HEK293 (cell line): Measurements from ENCODE around the gene MSI2.

Source experiments
- CTCF ChIA-PET: fragments of 350-600 bp; formaldehyde crosslinking; extraction: SDS; loops from one replicate; lab custom pipeline; 2021; ENCODE audit warnings: antibody characterized with exemption; lab: Yijun Ruan, JAX
- POLR2A ChIA-PET: fragments of 300-600 bp; formaldehyde crosslinking; extraction: SDS; loops from one replicate; lab custom pipeline; 2020; ENCODE audit warnings: antibody characterized with exemption, inconsistent platforms; lab: Yijun Ruan, JAX
- H3K27ac ChIP-seq: fragments of 200-500 bp; sonication (Bioruptor generic); 2 replicates; pipeline ENCODE4 v1.5.1; 2014; ENCODE audit warnings: low read depth, low read length, control low read depth, inconsistent platforms; ENCODE audit errors: extremely low read depth
- H3K36me3 ChIP-seq, 2 experiments: fragments of 200-500 bp in 1 of 2; sonication (Bioruptor generic) in 1 of 2; 1 replicate in 1 of 2; 2 replicates in 1 of 2; pipeline ENCODE4 v1.5.1; 2014 to 2017; ENCODE audit warnings: inconsistent platforms in 2 of 2, low read length in 2 of 2; ENCODE audit not compliant: control insufficient read depth in 2 of 2, insufficient read depth in 1 of 2
- H3K4me1 ChIP-seq: fragments of 200-500 bp; sonication (Bioruptor generic); 2 replicates; pipeline ENCODE4 v1.5.1; 2014; ENCODE audit warnings: mild to moderate bottlenecking, low read length, inconsistent platforms; ENCODE audit not compliant: control insufficient read depth, insufficient read depth
- H3K4me3 ChIP-seq: 2 replicates; pipeline ENCODE4 v1.5.1; 2011; ENCODE audit warnings: low read depth, mild to moderate bottlenecking, control low read depth, low read length, moderate library complexity
- H3K9me3 ChIP-seq: fragments of 200-500 bp; sonication (Bioruptor generic); 2 replicates; pipeline ENCODE4 v1.5.1; 2014; ENCODE audit warnings: low read depth, low read length, inconsistent platforms; ENCODE audit not compliant: control insufficient read depth, insufficient read depth
- BCL11A ChIP-seq: fragments of 450-650 bp; formaldehyde crosslinking; IDR thresholded peaks from 2 replicates; pipeline ENCODE4 v1.5.1; 2016; ENCODE audit warnings: low read depth, missing biosample characterization, missing genetic modification characterization
- GLIS2 ChIP-seq: fragments of 450-650 bp; formaldehyde crosslinking; IDR thresholded peaks from 2 replicates; pipeline ENCODE4 v1.5.1; 2016; ENCODE audit warnings: missing biosample characterization, missing genetic modification characterization
- KLF10 ChIP-seq: fragments of 450-650 bp; IDR thresholded peaks from 2 replicates; pipeline ENCODE4 v1.5.1; 2018; ENCODE audit warnings: missing biosample characterization, mild to moderate bottlenecking, missing genetic modification characterization
- OSR2 ChIP-seq: fragments of 450-650 bp; formaldehyde crosslinking; IDR thresholded peaks from 2 replicates; pipeline ENCODE4 v1.5.1; 2016; ENCODE audit warnings: missing biosample characterization, missing genetic modification characterization
- PBX3 ChIP-seq: sonication (generic); formaldehyde crosslinking; IDR thresholded peaks from 2 replicates; pipeline ENCODE4 v1.8.1; 2022; ENCODE audit warnings: mild to moderate bottlenecking, moderate library complexity, missing genetic modification reagents
- PRDM6 ChIP-seq: fragments of 450-650 bp; formaldehyde crosslinking; IDR thresholded peaks from 2 replicates; pipeline ENCODE4 v1.5.1; 2017; ENCODE audit warnings: missing biosample characterization, missing genetic modification characterization
- SETDB1 ChIP-seq: IDR thresholded peaks from one replicate; pipeline ENCODE4 v1.6.1; 2017; ENCODE audit warnings: mild to moderate bottlenecking, low read length, moderate library complexity, mixed read lengths; ENCODE audit not compliant: insufficient read length
- SP2 ChIP-seq: fragments of 450-650 bp; formaldehyde crosslinking; IDR thresholded peaks from 2 replicates; pipeline ENCODE4 v1.5.1; 2016; ENCODE audit warnings: missing biosample characterization, missing genetic modification characterization
- ZBTB20 ChIP-seq: fragments of 450-650 bp; formaldehyde crosslinking; IDR thresholded peaks from 2 replicates; pipeline ENCODE4 v1.5.1; 2016; ENCODE audit warnings: missing biosample characterization, missing genetic modification characterization
- ZBTB8A ChIP-seq: fragments of 450-650 bp; formaldehyde crosslinking; IDR thresholded peaks from 2 replicates; pipeline ENCODE4 v1.5.1; 2016; ENCODE audit warnings: missing biosample characterization, missing genetic modification characterization
- ZFP41 ChIP-seq: fragments of 450-650 bp; formaldehyde crosslinking; IDR thresholded peaks from 2 replicates; pipeline ENCODE4 v1.5.1; 2016; ENCODE audit warnings: missing biosample characterization, missing genetic modification characterization, borderline replicate concordance
- ZNF10 ChIP-seq: fragments of 450-650 bp; formaldehyde crosslinking; IDR thresholded peaks from 2 replicates; pipeline ENCODE4 v1.5.1; 2017; ENCODE audit warnings: missing biosample characterization, missing genetic modification characterization
- ZNF121 ChIP-seq: fragments of 450-650 bp; formaldehyde crosslinking; IDR thresholded peaks from 2 replicates; pipeline ENCODE4 v1.5.1; 2016; ENCODE audit warnings: missing biosample characterization, missing genetic modification characterization
- ZNF140 ChIP-seq: fragments of 450-650 bp; formaldehyde crosslinking; IDR thresholded peaks from 2 replicates; pipeline ENCODE4 v1.5.1; 2016; ENCODE audit warnings: missing biosample characterization, missing genetic modification characterization
- ZNF18 ChIP-seq: fragments of 450-650 bp; formaldehyde crosslinking; IDR thresholded peaks from 2 replicates; pipeline ENCODE4 v1.5.1; 2016; ENCODE audit warnings: missing biosample characterization, missing genetic modification characterization
- ZNF239 ChIP-seq: fragments of 450-650 bp; formaldehyde crosslinking; IDR thresholded peaks from 2 replicates; pipeline ENCODE4 v1.5.1; 2016; ENCODE audit warnings: missing biosample characterization, missing genetic modification characterization
- ZNF24 ChIP-seq: fragments of 450-650 bp; formaldehyde crosslinking; IDR thresholded peaks from 2 replicates; pipeline ENCODE4 v1.5.1; 2016; ENCODE audit warnings: missing biosample characterization, missing genetic modification characterization
- ZNF248 ChIP-seq: fragments of 450-650 bp; formaldehyde crosslinking; IDR thresholded peaks from 2 replicates; pipeline ENCODE4 v1.5.1; 2017; ENCODE audit warnings: missing biosample characterization, missing genetic modification characterization
- ZNF302 ChIP-seq: fragments of 450-650 bp; formaldehyde crosslinking; IDR thresholded peaks from 2 replicates; pipeline ENCODE4 v1.5.1; 2016; ENCODE audit warnings: missing biosample characterization, missing genetic modification characterization, low read depth
- ZNF311 ChIP-seq: fragments of 450-650 bp; formaldehyde crosslinking; IDR thresholded peaks from 2 replicates; pipeline ENCODE4 v1.5.1; 2017; ENCODE audit warnings: missing biosample characterization, missing genetic modification characterization, borderline replicate concordance
- ZNF404 ChIP-seq: fragments of 450-650 bp; formaldehyde crosslinking; IDR thresholded peaks from 2 replicates; pipeline ENCODE4 v1.5.1; 2017; ENCODE audit warnings: missing biosample characterization, missing genetic modification characterization
- ZNF473 ChIP-seq: fragments of 450-650 bp; formaldehyde crosslinking; IDR thresholded peaks from 2 replicates; pipeline ENCODE4 v1.5.1; 2017; ENCODE audit warnings: missing biosample characterization, missing genetic modification characterization
- ZNF529 ChIP-seq: fragments of 450-650 bp; formaldehyde crosslinking; IDR thresholded peaks from 2 replicates; pipeline ENCODE4 v1.5.1; 2017; ENCODE audit warnings: missing genetic modification characterization, missing biosample characterization; ENCODE audit not compliant: insufficient replicate concordance
- ZNF580 ChIP-seq: fragments of 450-650 bp; formaldehyde crosslinking; IDR thresholded peaks from 2 replicates; pipeline ENCODE4 v1.5.1; 2016; ENCODE audit warnings: missing biosample characterization, missing genetic modification characterization
- ZNF596 ChIP-seq: fragments of 450-650 bp; IDR thresholded peaks from 2 replicates; pipeline ENCODE4 v1.5.0; 2018; ENCODE audit warnings: missing biosample characterization, mild to moderate bottlenecking, missing genetic modification characterization, moderate library complexity
- ZNF621 ChIP-seq: fragments of 450-650 bp; formaldehyde crosslinking; IDR thresholded peaks from 2 replicates; pipeline ENCODE4 v1.5.1; 2017; ENCODE audit warnings: missing biosample characterization, missing genetic modification characterization
- ZNF792 ChIP-seq: fragments of 450-650 bp; formaldehyde crosslinking; IDR thresholded peaks from 2 replicates; pipeline ENCODE4 v1.5.1; 2016; ENCODE audit warnings: missing biosample characterization, missing genetic modification characterization
- ZSCAN16 ChIP-seq: fragments of 450-650 bp; formaldehyde crosslinking; IDR thresholded peaks from 2 replicates; pipeline ENCODE4 v1.5.1; 2016; ENCODE audit warnings: missing biosample characterization, missing genetic modification characterization
- TF ChIP-seq, protein P1 (sequence below): fragments of 450-650 bp; formaldehyde crosslinking; IDR thresholded peaks from 2 replicates; pipeline ENCODE4 v1.5.1; 2016; ENCODE audit warnings: missing biosample characterization, missing genetic modification characterization

Gene MSI2

DNA sequence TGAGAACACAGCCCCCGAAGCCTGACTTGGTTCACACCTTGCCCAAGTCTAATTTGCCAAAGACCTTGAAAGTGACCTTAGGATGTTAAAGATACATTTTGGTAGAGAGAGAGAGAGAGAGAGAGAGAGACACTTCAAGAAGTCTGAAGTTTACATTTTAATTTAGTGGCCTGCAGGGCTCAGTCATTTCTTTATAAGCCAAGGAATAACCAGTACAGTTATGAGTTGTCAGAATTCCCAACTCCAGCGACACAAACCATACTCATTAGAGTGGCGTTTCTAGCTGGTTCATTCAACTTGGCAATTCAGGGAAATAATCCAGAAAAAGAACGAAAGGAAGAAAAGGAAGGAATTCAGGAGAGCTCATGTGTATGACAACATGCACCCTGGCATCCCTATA lies 284.7 kb downstream of the MSI2 start:
- TF ChIP-seq ZNF529 (tag by site-specific recombination) (no peak), ZNF596 (peak; percentile 61; the same call in 1 of the 2 replicates), ZNF239 (tag by site-specific recombination) (no peak), ZNF473 (tag by site-specific recombination) (no peak), ZNF18 (tag by site-specific recombination) (0 out of 2 replicates have a peak, but pooled peaks have one; percentile 18), ZBTB20 (tag by site-specific recombination) (no peak)
- TF ChIP-seq, protein P1, sequence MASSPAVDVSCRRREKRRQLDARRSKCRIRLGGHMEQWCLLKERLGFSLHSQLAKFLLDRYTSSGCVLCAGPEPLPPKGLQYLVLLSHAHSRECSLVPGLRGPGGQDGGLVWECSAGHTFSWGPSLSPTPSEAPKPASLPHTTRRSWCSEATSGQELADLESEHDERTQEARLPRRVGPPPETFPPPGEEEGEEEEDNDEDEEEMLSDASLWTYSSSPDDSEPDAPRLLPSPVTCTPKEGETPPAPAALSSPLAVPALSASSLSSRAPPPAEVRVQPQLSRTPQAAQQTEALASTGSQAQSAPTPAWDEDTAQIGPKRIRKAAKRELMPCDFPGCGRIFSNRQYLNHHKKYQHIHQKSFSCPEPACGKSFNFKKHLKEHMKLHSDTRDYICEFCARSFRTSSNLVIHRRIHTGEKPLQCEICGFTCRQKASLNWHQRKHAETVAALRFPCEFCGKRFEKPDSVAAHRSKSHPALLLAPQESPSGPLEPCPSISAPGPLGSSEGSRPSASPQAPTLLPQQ (tag by site-specific recombination), result no peak
- Histone ChIP-seq H3K4me3 (no peak overlapping the region), H3K4me1 (peaks cover 83% of the 10 kb centered on the region), H3K9me3 (no peaks in the 10 kb centered on the region), H3K27ac (0 out of 2 replicates have a peak overlapping the region, but pooled peaks have one; percentile 4), H3K36me3 (no peaks in the 10 kb centered on the region)
- CTCF ChIA-PET, result interaction anchor here (0.8 to 1.4 kb wide), 2 partner anchors 11 to 25 kb away, joined by 5 to 6 read pairs; no protein-coding TSS in a partner anchor
- POLR2A ChIA-PET, result no interaction called here

DNA sequence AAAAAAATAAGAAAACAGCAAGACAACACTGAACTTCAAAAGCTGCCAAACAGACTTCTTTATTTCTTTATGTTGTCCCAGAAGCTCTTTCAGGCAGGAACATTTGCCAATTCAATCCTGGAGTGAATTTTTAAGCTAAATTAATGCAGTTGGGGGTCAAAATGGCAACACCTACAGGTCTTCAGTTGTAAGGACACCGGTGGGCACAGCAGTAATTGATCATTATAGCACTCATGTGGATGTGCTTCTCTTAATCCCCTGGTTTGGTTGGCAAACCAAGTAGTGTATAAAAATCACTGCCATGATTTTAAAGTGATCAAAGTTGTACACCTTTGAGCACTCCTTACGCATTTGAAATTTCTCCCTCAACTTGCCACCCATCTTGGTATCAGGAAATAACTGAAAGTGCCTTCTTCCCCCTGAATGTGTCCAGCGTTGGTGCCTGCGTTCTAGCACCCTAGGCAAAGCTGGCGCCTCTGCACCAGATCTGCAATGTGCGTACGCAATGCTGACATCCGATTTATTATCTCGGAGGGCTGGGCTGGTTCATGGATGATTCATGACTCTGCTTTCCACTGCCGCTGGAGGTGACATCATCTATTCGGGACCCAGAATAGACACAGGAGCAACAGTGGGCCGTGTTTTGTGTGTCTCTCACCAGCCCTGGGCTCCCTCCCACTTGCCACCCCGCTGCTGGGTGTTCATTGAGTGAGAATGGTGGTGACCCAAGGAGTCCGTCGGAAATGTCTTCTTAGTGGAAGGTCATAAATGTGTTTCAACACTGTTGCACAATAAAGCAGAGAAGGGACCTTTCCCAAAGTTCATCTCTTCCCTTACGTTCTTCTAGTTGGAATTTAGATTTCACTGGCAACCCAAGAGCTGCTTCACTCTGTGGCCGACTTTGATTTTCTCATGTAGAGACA lies 285.4 kb downstream of the MSI2 start:
- CTCF ChIA-PET, result interaction anchor here (0.8 to 3.8 kb wide), 6 partner anchors 11 to 299 kb away, joined by 4 to 19 read pairs (median 6); no protein-coding TSS in a partner anchor
- H3K4me3 ChIP-seq, result no peak overlapping the region
- H3K9me3 ChIP-seq, result no peaks in the 10 kb centered on the region
- peaks cover 83% of the 10 kb centered on the region for H3K4me1 ChIP-seq
- no peaks in the 10 kb centered on the region for H3K36me3 ChIP-seq
- H3K27ac ChIP-seq, result peak overlapping the region; percentile 42
- POLR2A ChIA-PET, result interaction anchor here (0.6 kb wide), 1 partner anchor 207 kb away, joined by 6 read pairs; no protein-coding TSS in a partner anchor
- TF ChIP-seq ZNF140, result no peak
- TF ChIP-seq ZNF24, result peak; percentile 65
- TF ChIP-seq ZNF621 (tag by site-specific recombination), result no peak
- TF ChIP-seq ZNF311 (tag by site-specific recombination), result no peak
- TF ChIP-seq ZSCAN16 (tag by site-specific recombination), result no peak
- TF ChIP-seq KLF10 (tag by site-specific recombination), result peak; percentile 91
- TF ChIP-seq OSR2, result peak; percentile 92
- no peak for TF ChIP-seq PRDM6 (tag by site-specific recombination)
- peak; percentile 58; the same call in 1 of the 2 replicates for TF ChIP-seq ZBTB8A (tag by site-specific recombination)
- no peak for TF ChIP-seq ZNF302
- TF ChIP-seq ZNF792 (tag by site-specific recombination), result 0 out of 2 replicates have a peak, but pooled peaks have one; percentile 12
- no peak for TF ChIP-seq ZNF580 (tag by site-specific recombination)
- TF ChIP-seq BCL11A (tag by site-specific recombination), result peak; percentile 78; the same call in 1 of the 2 replicates
- no peak; the same call in 1 of the 2 replicates for TF ChIP-seq PBX3 (CRISPR knock-in tag)
- TF ChIP-seq ZNF248 (tag by site-specific recombination), result no peak
- peak; percentile 58 for TF ChIP-seq SP2 (tag by site-specific recombination)
- no peak for TF ChIP-seq ZNF404 (tag by site-specific recombination)
- TF ChIP-seq ZNF10 (tag by site-specific recombination), result no peak
- TF ChIP-seq ZFP41 (tag by site-specific recombination), result no peak
- TF ChIP-seq SETDB1, result no peak
- no peak for TF ChIP-seq ZNF121 (tag by site-specific recombination)
- no peak for TF ChIP-seq GLIS2 (tag by site-specific recombination)
